G401.6 (cell line): ENCODE data around the gene ARHGEF16.

Source experiments
- FAIRE-seq: peaks from 2 replicates; lab custom pipeline; 2012; peaks lifted over from hg19 to GRCh38; lab: Jason Lieb, UNC

The ARHGEF16 gene

DNA sequence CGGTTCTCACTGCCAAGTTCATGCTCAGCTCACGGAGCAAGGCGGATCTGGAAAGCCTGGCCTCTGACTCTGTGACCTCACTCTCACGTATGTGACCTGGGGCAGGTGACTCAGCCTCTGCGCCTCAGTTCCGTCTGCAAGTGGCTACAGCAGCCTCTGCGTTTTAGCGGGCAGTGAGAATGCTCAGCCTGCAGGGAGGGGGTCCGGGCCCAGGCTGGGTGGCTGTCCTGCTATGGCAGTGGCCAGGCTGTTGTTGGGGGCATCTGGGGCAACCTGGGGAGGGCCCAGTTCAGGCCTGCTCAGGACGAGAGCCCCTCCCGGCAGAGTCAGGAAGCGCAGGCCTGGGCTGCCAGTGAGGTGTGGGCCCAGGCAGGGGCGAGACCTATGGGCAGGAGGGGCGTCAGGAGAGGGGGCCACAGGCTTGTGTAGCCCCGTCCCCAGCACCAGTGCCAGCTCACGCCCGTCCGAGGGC lies 27.9 kb downstream of the ARHGEF16 start:
- no peak for FAIRE-seq

DNA sequence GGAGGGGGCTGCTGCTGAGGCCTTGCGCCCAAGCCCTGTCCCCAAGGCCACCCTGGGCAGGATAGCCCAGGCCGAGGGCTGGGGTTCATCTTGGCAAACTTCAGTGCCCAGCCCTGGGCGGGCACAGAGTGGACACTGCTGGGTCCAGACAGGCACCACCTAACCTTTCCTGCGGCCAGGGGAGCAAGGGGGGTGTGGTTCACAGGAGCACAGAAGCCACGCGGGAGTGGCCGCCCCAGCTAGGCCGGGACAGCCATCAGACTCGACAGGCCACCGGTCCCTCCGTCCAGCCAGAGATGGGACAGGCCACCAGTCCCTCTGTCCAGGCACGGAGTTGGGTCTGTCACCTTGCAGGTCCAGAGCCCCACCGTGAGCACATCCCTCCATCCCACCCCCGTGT lies 28.9 kb downstream of the ARHGEF16 start:
- FAIRE-seq = no peak

DNA sequence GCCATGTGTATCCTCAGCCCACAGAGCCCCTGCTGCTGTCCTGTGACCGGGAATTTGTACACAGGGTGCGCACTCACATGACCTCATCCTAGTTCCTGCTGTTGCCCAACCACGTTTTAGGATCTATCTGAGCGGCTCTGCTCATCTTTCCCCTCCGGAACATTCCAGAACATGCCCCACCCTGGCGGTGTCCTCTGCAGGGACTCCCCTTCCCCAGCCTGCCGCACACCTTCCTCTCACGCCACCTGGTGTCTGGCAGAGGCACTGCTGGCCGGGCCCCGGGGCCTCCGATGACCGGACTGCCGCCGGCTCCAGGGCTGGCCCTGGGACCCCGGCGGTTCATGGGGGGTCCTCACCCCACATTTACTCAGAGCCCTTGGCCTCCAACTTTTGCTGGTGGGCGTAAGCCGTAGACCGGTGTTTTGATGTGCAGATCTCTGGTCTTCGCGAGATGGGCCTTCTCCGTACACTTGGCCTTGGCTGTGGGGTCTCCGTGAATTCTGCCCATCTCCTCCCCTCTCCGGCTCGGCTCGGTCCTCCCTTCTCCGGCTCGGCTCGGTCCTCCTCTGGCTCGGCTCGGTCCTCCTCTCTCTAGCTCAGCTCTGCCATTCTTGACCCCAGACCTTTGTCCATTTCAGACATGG lies 29.5 kb downstream of the ARHGEF16 start:
- FAIRE-seq = no peak

DNA sequence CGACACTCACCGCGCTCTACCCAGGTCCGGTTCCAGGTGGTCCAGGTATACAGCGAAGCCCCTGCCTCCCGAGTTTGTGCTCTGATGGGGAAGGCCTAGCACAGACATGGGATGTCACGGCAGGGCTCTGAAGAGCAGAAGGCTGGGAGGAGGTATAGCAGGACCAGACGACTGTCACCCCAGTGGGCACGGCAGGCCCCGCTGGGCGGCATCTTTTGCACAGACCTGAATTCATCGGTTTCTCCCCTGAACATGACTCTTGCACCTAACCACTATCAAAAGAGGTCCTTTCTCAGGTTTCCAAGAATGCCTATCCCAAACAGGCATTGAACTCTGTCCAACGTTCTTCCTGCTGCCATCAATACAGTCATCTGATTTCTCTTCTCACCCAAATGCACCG lies 30.6 kb downstream of the ARHGEF16 start:
- no peak for FAIRE-seq

DNA sequence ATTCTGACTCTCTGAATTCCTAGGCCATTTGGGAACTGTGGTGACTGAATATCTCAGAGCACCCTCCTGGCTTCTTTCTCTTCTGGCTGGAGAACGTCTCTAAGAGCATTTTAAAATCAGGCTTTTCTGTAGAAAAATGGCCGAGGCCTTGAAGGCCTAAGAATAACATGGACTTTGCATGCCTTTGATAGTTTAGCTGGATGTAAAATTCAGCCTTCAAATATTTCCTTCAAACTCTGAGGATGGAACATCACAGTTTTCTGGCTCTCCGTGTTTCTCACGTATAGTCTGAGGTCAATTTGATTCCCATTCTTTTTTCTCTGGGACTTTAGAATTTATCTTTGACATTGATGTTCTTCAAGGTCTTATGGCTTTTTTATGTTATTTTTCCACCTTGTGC lies 34.0 kb downstream of the ARHGEF16 start:
- no peak for FAIRE-seq

DNA sequence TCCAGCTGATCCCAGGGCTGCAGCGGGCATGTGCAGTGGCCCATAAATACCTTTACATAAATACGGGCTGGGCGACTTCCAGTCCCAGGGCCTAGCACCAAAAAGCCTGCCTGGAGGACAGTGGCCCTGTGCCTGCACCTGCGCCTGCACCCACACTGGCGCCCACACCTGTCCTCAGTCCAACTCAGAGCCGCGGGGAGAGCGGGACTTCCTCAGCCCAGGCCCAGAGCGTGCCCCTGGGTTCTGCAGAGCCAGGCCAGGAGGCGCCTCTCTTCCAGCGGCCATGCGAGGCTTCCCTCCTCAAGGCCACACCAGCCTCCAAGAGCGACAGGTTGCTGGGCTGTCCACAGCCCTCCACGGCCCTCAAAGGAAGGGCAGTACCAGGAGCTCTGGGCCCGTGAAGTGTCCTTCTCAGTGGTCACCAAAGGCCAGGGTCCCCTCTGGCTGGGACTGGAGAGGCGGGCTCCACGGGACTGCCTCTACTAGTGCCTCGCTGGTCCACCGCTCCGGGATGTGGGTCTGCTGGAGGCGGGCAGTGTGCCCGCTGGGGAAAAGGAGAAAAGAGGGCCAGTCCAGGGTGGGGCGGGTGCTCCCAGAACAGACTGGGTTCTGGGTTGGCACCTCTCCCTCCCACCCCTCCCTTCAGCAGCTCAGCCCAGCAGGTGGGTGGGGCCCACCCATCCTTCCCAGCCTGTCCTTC lies 35.7 kb downstream of the ARHGEF16 start:
- FAIRE-seq = no peak

DNA sequence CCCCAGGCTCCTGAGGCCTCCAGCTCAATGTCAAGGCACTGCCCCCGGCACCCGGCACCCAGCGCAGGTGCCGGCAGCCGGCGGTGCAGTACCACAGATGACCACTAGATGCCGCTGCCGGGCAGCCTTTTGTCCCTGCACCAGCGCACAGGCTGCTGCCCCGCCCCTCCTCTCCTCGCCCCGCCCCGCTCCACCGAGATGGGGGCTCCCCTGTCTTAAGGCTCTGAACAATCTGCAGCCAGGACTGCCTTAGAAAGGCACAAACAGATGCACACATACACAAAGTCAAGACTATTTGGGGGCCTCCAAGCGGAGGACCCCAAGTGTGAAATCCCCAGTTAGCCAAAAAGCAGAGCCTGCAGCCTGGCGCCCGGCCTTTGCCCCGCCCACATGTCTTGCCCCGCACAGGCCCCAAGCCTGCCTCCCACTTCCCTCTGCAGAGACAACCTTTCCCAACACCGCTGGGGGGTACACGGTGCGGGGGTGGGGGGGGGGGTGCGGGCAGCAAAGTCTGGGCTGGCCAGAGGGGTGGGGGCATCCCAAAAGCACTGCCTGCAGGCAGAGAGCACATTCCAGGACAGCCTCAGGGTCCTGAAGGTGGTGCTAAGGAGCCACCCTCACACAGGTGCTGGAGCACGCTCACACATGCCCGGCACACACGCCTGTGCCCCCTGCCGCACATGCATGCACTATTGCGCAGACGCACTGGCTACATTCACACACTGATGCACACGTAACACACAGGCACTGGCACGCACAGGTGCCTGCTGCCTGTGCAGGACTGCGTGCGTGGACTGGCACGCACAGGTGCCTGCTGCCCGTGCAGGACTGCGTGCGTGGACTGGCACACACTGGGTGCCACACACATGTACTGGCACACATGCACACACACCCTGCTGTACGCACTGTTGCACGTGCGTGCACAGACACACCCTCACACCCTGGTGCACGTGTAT lies 37.1 kb downstream of the ARHGEF16 start:
- FAIRE-seq = no peak

DNA sequence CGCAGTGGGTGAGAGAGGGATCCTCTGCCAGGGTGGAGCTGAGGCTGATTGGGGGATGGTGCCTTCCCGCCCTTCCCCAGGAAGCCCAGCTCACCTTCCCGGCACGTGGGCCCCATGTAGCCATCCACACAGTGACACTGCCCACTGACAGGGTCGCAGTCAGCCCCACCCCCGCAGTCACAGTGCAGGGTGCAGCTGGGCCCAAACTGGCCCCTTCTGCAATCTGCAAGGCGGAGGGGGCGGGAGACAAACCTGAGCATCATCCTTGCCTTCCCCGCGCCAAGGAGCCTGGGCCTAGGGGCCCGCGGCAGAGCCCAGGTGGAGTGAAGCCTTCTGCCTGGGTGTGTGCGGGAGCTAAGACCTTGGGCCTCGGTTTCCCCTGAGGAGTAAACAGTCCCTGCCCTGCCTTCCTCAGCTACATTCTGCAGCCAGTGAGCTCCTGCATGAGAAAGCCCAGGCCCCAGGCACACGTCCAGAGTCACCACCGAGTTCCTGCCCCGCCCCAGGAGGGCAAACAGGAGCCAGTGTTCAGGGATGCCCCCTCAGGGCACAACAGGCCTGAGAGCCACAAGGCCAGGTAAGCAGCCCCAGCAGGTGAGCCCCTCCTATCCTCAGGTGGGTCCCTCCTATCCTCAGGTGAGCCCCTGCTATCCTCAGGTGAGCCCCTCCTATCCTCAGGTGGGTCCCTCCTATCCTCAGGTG lies 38.2 kb downstream of the ARHGEF16 start:
- no peak for FAIRE-seq

DNA sequence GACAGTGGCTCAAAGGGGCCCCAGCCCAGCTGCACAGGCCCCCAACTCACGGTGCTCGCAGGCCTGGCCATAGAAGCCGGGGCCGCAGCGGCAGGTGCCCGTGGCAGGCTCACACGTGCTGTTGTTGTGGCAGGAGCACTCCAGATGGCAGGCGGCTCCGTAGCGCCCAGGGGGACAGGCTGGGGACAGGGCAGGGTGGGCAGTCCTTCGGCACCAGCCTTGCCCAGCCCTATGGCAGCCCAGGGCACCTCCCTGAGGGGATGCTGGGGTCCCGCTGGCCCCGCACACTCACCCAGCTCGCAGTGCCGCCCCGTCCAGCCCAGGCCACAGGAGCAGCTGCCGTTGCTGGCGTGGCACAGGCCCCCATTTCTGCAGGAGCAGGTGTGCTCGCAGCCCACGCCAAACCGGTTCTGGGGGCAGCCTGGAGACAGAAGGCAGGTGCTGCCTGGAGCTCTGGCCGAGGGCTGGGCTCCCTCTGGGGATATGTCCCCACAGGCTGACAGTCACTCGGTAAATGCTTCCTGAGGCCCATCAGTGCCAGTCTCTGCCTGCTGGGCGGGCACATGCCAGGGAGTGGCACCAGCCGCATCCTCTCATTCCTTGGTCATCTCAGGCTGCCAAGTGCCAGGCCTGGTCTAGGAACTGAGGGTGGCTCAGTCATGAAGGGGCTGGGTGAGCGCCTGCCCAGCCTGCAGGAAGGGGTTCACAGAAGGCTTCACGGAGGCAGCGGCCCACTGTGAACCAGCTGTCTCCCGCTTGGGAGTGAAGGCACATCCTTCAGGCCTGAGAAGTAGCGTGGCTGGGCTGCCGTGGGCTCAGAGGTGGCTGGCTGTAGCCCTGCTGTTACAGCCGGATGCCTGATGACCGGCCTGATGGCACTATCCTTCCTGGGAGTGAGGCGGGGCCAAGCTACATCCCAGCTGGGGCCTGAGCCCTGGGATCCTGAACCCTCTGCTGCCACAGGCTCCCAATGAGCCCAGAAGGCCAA lies 40.1 kb downstream of the ARHGEF16 start:
- no peak for FAIRE-seq

DNA sequence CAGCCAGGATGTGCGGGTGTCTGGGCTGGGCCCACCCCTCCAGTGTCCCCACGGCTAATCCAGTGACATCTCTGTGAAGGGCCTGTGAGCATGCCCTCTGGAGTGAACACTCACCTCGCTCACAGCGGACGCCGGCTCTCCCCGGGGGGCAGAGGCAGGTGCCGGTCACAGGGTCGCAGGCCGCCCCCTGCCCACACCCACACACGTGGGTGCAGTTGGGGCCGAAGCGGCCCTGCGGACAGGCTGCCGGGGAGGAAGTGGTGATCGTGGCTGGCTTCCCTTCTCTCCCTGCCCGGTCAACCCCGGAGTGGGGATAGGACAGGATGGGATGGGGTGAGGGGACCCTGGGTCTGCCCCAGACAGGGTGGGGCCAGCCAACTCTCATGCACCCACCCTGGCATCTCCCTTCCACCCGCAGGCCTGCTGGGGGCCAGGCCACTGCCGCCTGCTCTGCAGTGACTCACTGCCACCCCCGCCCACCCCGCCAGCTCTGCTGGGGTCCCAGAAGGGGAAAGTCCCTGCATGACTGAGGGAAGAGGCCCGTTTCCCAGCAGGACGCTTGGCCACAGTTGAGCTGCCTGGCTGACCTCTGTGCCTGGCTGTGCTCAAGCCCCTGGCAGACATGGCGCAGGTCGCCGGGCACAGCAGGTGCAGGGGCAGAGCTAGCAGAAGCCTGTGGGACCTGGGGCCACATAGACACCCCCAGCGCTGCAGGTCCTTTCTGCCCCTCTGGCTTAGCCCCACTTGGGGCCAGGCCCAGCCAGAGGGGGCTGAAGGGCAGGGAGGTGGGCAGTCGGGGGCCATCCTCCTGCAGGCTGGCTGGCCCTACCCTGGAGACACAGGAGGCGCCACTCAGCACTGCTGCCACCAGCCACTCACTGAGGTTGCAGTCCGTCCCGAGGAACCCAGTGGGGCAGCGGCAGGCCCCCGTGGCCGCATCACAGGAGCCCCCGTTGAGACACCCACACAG lies 41.6 kb downstream of the ARHGEF16 start:
- no peak for FAIRE-seq

DNA sequence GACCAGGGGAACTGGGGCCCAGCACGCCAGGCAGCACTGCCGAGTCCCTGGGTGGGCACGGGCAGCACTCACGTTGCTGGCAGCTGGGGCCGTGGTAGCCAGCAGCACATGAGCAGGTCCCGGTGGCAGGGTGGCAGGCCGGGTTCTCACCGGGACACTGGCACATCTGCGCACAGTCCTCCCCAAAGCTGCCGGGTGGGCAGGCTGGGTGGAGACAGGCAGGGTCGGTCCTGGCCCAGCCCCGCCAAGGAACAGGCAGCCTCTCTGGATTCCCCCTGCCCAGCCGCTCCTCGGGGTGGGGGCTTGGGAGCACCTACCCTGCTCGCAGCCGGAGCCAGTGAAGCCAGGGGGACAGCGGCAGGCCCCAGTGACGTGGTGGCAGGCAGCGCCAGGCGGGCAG lies 42.5 kb downstream of the ARHGEF16 start:
- no peak for FAIRE-seq

DNA sequence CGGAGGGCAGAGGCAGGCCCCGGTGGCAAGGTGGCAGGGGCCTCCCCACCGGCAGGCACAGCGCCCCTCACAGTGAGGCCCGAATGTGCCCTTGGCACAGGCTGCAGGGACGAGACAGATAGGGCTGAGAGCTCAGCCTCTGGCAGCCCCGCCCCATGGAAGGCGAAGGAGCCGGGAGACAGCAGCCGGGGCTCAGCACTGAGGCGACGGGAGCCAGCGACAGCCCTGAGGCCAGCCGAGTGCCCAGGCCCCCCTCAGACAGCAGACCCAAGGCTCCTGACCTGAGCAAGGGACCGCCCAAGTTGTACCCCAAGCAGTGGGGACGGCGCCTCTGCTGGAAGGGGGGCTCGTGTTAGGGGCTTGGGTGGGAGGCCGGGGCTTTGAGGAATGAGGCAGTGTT lies 43.1 kb downstream of the ARHGEF16 start:
- FAIRE-seq = no peak

DNA sequence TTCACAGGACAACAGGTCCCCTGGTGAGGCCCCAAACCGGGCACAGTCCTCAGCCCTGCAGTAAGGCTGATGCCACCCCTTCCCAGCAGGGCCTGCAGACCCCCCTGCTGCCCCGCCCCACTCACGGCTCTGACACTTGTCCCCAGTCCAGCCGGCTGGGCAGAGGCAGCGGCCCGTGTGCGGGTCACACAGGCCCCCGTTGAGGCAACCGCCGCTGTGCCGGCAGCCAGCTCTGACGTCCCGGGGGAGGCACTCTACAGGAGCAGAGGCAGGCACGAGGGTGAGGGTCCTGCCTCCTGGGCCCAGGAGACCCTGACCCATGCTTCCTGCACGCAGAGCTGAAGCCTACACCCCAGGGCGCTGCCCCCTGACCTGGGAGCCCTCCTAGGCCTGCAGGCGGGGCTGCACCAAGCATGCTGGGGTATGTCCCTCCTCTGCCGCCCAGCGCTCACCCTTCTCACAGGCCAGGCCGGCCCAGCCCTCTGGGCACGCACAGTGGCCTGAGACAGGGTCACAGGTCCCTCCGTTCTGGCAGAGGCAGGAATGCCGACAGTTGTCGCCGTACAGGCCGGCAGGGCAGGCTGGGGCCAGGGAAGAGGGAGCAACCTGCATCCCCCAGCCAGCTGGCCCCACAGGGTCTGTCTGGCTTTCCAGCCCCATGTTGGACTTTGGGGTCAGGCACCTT lies 43.9 kb downstream of the ARHGEF16 start:
- no peak for FAIRE-seq

DNA sequence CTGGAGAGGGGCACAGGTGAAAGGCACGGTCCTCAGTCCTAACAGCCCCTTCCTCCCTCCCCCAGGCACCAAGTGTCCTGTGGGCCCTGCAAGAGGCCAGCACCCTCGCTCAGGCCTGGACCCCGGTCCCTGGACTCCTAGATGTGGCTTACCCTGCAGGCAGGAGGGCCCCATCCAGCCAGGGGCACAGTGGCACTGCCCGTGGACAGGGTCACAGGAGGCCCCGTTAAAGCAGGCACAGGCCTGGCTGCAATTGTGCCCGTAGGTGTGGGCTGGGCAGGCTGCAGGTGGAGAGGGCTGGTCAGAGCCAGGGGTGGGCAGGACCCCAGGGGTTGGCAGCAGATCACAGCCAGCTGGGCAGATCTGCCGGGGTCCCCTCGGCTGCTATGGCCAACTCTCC lies 44.5 kb downstream of the ARHGEF16 start:
- no peak for FAIRE-seq

DNA sequence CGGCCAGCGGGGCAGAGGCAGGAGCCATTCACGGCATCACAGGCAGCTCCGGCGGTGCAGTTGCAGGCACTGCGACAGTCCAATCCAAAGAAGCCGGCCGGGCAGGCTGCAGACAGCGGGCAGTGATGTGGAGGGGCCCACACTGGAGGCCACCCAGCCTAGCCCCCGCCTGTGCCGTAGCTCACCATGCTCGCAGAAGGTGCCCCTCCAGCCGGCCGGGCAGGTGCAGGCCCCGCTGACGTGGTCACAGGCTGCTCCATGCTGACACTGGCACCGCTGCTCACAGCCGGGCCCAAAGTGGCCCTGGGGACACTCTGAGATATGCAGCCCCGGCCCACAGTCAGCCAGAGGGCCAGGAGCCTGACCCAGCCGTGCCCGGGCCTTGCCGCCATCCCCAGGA lies 45.1 kb downstream of the ARHGEF16 start:
- no peak for FAIRE-seq

DNA sequence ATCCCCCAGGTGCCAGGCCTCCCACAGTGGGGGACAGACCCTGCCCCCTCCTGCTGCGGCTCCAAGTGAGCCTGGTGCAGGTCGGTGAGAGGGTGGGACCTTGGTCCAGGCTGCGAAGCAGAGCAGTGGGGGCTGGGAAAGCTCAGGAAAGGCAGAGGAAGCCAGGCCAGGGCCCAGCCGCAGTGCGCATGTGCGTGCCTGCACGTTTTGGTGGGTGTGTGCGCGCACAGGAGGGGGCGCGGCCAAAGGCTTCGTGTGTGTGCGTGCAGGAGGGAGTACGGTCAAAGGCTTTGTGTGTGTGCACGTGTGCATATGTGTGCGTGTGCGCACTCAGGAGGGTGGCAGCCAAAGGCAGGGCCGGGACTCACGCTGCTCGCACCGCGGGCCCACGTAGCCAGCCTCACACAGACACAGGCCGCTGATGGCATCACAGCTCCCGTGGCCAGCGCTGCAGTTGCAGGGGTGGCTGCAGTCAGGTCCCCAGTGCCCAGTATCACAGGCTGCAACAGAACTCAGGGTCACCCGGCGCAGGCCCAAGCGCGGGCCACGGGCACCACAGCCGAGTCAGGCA lies 45.9 kb downstream of the ARHGEF16 start:
- FAIRE-seq = no peak

DNA sequence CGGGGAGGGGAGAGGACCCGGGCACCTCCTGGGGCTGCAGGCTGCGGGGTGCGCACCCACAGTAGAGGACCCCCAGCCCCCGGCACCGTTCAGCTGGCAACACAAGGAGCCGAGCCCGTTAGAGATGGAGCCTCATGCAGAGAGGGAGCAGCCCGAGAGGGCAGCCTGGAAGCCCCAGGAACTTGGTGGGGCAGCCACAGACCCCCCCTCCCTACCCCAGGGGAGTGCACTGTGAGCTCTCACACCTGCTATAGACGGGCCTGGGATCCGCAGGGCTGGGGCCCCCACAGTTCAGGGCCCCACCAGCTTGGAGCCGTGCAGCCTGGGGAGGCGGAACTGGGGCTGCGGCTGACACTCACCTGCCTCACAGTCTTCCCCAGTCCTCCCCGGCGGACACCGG lies 47.0 kb downstream of the ARHGEF16 start:
- no peak for FAIRE-seq

DNA sequence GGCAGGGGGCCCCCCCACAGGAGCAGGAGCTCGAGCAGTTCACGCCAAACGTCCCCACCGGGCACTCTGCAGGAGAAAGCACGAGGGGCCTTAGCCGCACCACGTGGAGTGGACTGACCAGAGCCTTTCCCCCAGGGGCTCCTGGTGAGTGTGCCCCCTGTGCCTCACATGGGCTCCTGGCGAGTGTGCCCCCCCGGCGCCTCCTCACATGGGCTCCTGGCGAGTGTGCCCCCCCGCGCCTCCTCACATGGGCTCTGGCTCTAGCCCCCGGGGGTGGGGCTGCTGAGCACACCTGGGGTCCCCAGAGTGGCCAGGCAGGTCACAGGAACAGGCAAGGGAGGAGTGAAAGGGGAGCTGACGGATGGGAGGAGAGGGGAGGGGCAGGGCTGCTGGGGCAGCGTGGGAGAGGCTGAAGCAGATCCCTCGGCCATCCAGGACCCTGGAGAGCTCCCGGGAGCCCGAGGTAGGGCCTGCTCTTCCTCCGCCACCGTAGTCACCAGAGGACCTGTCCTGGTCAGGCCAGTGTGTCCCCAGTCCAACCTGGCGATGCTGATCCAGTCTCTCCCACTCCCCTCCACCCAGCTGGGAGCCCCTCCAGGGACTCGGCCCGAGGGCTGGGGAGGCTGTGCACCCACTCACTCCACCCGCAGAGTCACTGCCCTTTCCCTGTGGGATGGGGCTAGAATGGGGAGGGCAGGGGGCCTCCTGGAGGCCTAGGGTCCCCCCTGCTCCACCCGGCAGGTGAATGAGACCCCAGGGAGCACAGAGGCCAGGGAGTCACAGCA lies 47.6 kb downstream of the ARHGEF16 start:
- no peak for FAIRE-seq
